K562 (cell line): ENCODE data around the gene CST2. TPM values are rescaled to one million over a fixed set of nuclear protein-coding genes. Genes with fewer than 3 reads are reported as not detected.

Experiments
- ATAC-seq: fragments of 200-7000 bp; cut with Tn5 transposase; 3 replicates; pipeline ENCODE4 v1.9.1; 2020; ENCODE audit warnings: moderate library complexity
- BruUV-seq: library from RNA; stranded (reverse); fragments of 400-500 nt; replicated peaks from 2 replicates; lab custom pipeline; 2021; lab: Mats Ljungman, UMichigan
- CTCF ChIA-PET: fragments of 300-600 bp; formaldehyde crosslinking; extraction: SDS; loops from one replicate; lab custom pipeline; 2021; ENCODE audit warnings: low intra/inter-chr PET ratio; lab: Yijun Ruan, JAX
- POLR2A ChIA-PET: fragments of 300-600, 350-650 bp; sonication (Branson Sonifier 250); formaldehyde crosslinking; extraction: SDS; loops from one replicate; lab custom pipeline; 2021; ENCODE audit warnings: antibody characterized with exemption, inconsistent platforms; lab: Yijun Ruan, JAX
- DNase-seq, 4 experiments: peaks; one replicate each; pipeline versions ENCODE4 v3.0.0 to v3.0.0-alpha.2; 2011 to 2018; ENCODE audit warnings: low spot score in 3 of 4, mixed read lengths in 3 of 4; ENCODE audit errors: extremely low read depth in 1 of 4
- FAIRE-seq: peaks from 2 replicates; lab custom pipeline; 2011; peaks lifted over from hg19 to GRCh38; lab: Jason Lieb, UNC
- H2AFZ ChIP-seq: 2 replicates; pipeline ENCODE4 v1.6.0; 2011; ENCODE audit warnings: low read depth, low read length, control low read depth, inconsistent platforms
- H3K27ac ChIP-seq: fragments of 200-600 bp; 3 replicates; pipeline ENCODE4 v1.8.0; 2011; ENCODE audit warnings: low read depth, mild to moderate bottlenecking, control low read depth, inconsistent platforms, low read length, moderate library complexity, mixed read lengths; ENCODE audit errors: extremely low read depth
- H3K27me3 ChIP-seq, 2 experiments: fragments of 300-600 bp in 1 of 2; 2 replicates in 1 of 2; 3 replicates in 1 of 2; pipeline versions ENCODE4 v1.6.0 to v1.8.0; 2011; ENCODE audit warnings: inconsistent platforms in 2 of 2, low read length in 2 of 2, mild to moderate bottlenecking in 1 of 2, mixed read lengths in 1 of 2, moderate library complexity in 1 of 2; ENCODE audit not compliant: control insufficient read depth in 2 of 2, insufficient read depth in 2 of 2
- H3K36me3 ChIP-seq: fragments of 300-600 bp; 3 replicates; pipeline ENCODE4 v1.8.0; 2011; ENCODE audit warnings: mild to moderate bottlenecking, low read length, inconsistent platforms; ENCODE audit not compliant: control insufficient read depth, insufficient read depth
- H3K4me1 ChIP-seq, 2 experiments: fragments of 200-600 bp in 1 of 2; replicated peaks in 1 of 2; 2 replicates in 1 of 2; 3 replicates in 1 of 2; pipeline versions ENCODE4 v1.5.1 to v1.8.0; 2011; ENCODE audit warnings: inconsistent platforms in 2 of 2, low read length in 2 of 2, mild to moderate bottlenecking in 1 of 2, mixed read lengths in 1 of 2, moderate library complexity in 1 of 2; ENCODE audit not compliant: control insufficient read depth in 2 of 2, insufficient read depth in 2 of 2
- H3K4me2 ChIP-seq: 2 replicates; pipeline ENCODE4 v1.6.1; 2011; ENCODE audit warnings: low read length, control low read depth, inconsistent platforms, mixed read lengths; ENCODE audit not compliant: insufficient read depth
- H3K4me3 ChIP-seq: fragments of 200-600 bp; sonication (generic), shearing (Covaris generic); 2 replicates; pipeline ENCODE4 v1.5.1; 2016; ENCODE audit warnings: control low read depth, inconsistent platforms
- H3K79me2 ChIP-seq: fragments of 200-600 bp; 3 replicates; pipeline ENCODE4 v1.8.0; 2011; ENCODE audit warnings: low read length, inconsistent platforms; ENCODE audit not compliant: control insufficient read depth, insufficient read depth
- H3K9ac ChIP-seq, 2 experiments: 2 replicates each; pipeline versions ENCODE4 v1.6.0 to v1.6.1; 2011; ENCODE audit warnings: low read depth in 2 of 2, low read length in 2 of 2, control low read depth in 1 of 2, inconsistent platforms in 1 of 2, mild to moderate bottlenecking in 1 of 2, mixed read lengths in 1 of 2; ENCODE audit not compliant: insufficient read depth in 1 of 2
- H3K9me1 ChIP-seq: one replicate; pipeline ENCODE4 v1.6.0; 2011; ENCODE audit warnings: inconsistent platforms, mild to moderate bottlenecking, low read length, moderate library complexity; ENCODE audit not compliant: control insufficient read depth, insufficient read depth
- H3K9me3 ChIP-seq: replicated peaks from 2 replicates; pipeline ENCODE4 v1.5.1; 2011; ENCODE audit warnings: low read depth, low read length, inconsistent platforms; ENCODE audit not compliant: control insufficient read depth, insufficient read depth
- H4K20me1 ChIP-seq: replicated peaks from 2 replicates; pipeline ENCODE4 v1.6.1; 2011; ENCODE audit warnings: low read length, inconsistent platforms, mixed read lengths; ENCODE audit not compliant: control insufficient read depth, insufficient read depth
- ARID4B ChIP-seq: sonication (generic); formaldehyde crosslinking; IDR thresholded peaks from 2 replicates; pipeline ENCODE4 v1.8.0; 2022; ENCODE audit warnings: mild to moderate bottlenecking, missing genetic modification reagents
- FOXK1 ChIP-seq: sonication (generic); formaldehyde crosslinking; IDR thresholded peaks from 2 replicates; pipeline ENCODE4 v1.8.0; 2022; ENCODE audit warnings: missing genetic modification reagents, mild to moderate bottlenecking, borderline replicate concordance
- HNRNPH1 ChIP-seq: fragments of 200-400 bp; formaldehyde crosslinking; optimal IDR thresholded peaks from 2 replicates; pipeline ENCODE3; 2017; ENCODE audit warnings: low read depth, mild to moderate bottlenecking, low read length, moderate library complexity
- KLF1 ChIP-seq: fragments of 450-650 bp; IDR thresholded peaks from 2 replicates; pipeline ENCODE4 v1.6.1; 2016; ENCODE audit warnings: missing genetic modification characterization, missing compliant biosample characterization
- KLF6 ChIP-seq: fragments of 250-450 bp; sonication (Bioruptor Pico); IDR thresholded peaks from 2 replicates; pipeline ENCODE4 v1.4.0; 2020; ENCODE audit warnings: mild to moderate bottlenecking, moderate library complexity, borderline replicate concordance
- MED1 ChIP-seq: sonication (generic); formaldehyde crosslinking; IDR thresholded peaks from 2 replicates; pipeline ENCODE4 v1.8.1; 2023; ENCODE audit warnings: missing genetic modification reagents, borderline replicate concordance
- NFIC ChIP-seq: fragments of 450-650 bp; IDR thresholded peaks from 2 replicates; pipeline ENCODE4 v1.6.1; 2017; ENCODE audit warnings: mild to moderate bottlenecking, inconsistent platforms
- NFYB ChIP-seq: IDR thresholded peaks from 2 replicates; pipeline ENCODE4 v1.6.1; 2011; ENCODE audit warnings: mild to moderate bottlenecking, moderate library complexity; ENCODE audit not compliant: insufficient read length; ENCODE audit errors: extremely low read depth
- RAD51 ChIP-seq: fragments of 450-650 bp; IDR thresholded peaks from 2 replicates; pipeline ENCODE4 v1.7.1; 2016; ENCODE audit warnings: low read depth, mild to moderate bottlenecking, borderline replicate concordance
- ZNF184 ChIP-seq: sonication (generic); formaldehyde crosslinking; IDR thresholded peaks from 2 replicates; pipeline ENCODE4 v1.5.0; 2020; ENCODE audit warnings: missing genetic modification reagents
- ZNF253 ChIP-seq: fragments of 250-450 bp; sonication (Bioruptor Pico); conservative IDR thresholded peaks from 2 replicates; pipeline ENCODE4 v1.6.1; 2021; ENCODE audit warnings: mild to moderate bottlenecking
- ZNF512 ChIP-seq: IDR thresholded peaks from 2 replicates; pipeline ENCODE4 v1.6.1; 2016; ENCODE audit warnings: missing genetic modification characterization, missing compliant biosample characterization
- ZNF76 ChIP-seq: fragments of 250-450 bp; sonication (Bioruptor Pico); IDR thresholded peaks from 2 replicates; pipeline ENCODE4 v1.4.0; 2020; ENCODE audit warnings: mild to moderate bottlenecking, moderate library complexity, borderline replicate concordance
- ZNF785 ChIP-seq: fragments of 250-450 bp; sonication (Bioruptor Pico); IDR thresholded peaks from 2 replicates; pipeline ENCODE4 v1.4.0; 2020; ENCODE audit warnings: mild to moderate bottlenecking
- WGBS: fragments of 100-300 bp; shearing (Covaris generic); methylation state at CpG from one replicate; pipeline ENCODE4 v1.1.6; 2016; ENCODE audit warnings: low coverage, mixed read lengths; ENCODE audit not compliant: insufficient coverage; ENCODE audit errors: missing lambda C conversion rate; 5-methylcytosine and 5-hydroxymethylcytosine counted together
- in situ Hi-C: fragments of 300-500 bp; cut with MboI; formaldehyde crosslinking; loops from 4 replicates; pipeline ENCODE4 v1.15.0; 2018; ENCODE audit warnings: inconsistent platforms, mixed read lengths
- intact Hi-C: fragments of 100-400 bp; cut with micrococcal nuclease; formaldehyde crosslinking; loops from 2 replicates; pipeline ENCODE4 v1.14.2; 2022
- polyA plus RNA-seq, 8 experiments: library from polyadenylated mRNA; depleted of rRNA in 4 of 8; stranded (reverse) in 5 of 8; unstranded in 3 of 8; fragments of >200 nt; fragmentation: Nextera tagmentation in 2 of 8; fragmentation: Illumina TruSeq in 1 of 8; extraction: Ambion mirVana in 2 of 8; extraction: Trizol in 1 of 8; gene quantifications; 2 replicates each; pipeline versions ENCODE4 v1.2.1 to v1.2.3, GENCODE V29; 2011 to 2014; ENCODE audit warnings: inconsistent platforms in 1 of 8, missing spikeins in 1 of 8
- total RNA-seq, 7 experiments: library from RNA; depleted of rRNA in 6 of 7; stranded (reverse); fragments of >200 nt in 6 of 7; fragmentation: Illumina TruSeq in 2 of 7; extraction: Trizol in 2 of 7; gene quantifications; 2 replicates each; pipeline versions ENCODE4 v1.2.1 to v1.2.3, GENCODE V29; 2011 to 2021; ENCODE audit warnings: low replicate concordance in 1 of 7

Gene CST2
- total and polyA plus RNA-seq, 9 of the 15 experiments (the other 6 are each of a cell fraction or from before 2014, with no cell fraction given), result not detected

GRCh38 chr20:23841693-23842092 lies 15.2 kb upstream of the CST2 start (continued):
- no peak for TF ChIP-seq ARID4B
- TF ChIP-seq, all 486 proteins: peak for 0

- FAIRE-seq (no peak), ATAC-seq (no peak), DNase-seq (no peak)
- H3K79me2 ChIP-seq, result no peaks in the 10 kb centered on the region
- H3K27ac ChIP-seq, result no peak overlapping the region
- in situ Hi-C loops, result no loop called here
- H3K4me2 ChIP-seq, result no peak overlapping the region
- no peaks in the 10 kb centered on the region for H4K20me1 ChIP-seq
- H3K9ac ChIP-seq, result no peak overlapping the region
- CTCF ChIA-PET, result no interaction called here
- H3K27me3 ChIP-seq, result no peaks in the 10 kb centered on the region
- H2AFZ ChIP-seq, result no peak overlapping the region
- H3K4me3 ChIP-seq, result no peak overlapping the region
- H3K9me3 ChIP-seq, result no peaks in the 10 kb centered on the region
- intact Hi-C loops, result no loop called here
- no peaks in the 10 kb centered on the region for H3K4me1 ChIP-seq
- no CpG with 5 or more reads among the region's 4 CpGs for WGBS
- no peaks in the 10 kb centered on the region for H3K36me3 ChIP-seq
- POLR2A ChIA-PET, result no interaction called here
- no TSS peak for BruUV-seq
- no peaks in the 10 kb centered on the region for H3K9me1 ChIP-seq
- TF ChIP-seq RAD51 (no peak), KLF6 (CRISPR knock-in tag) (no peak), ZNF76 (CRISPR knock-in tag) (no peak), MED1 (CRISPR knock-in tag) (no peak), ZNF253 (CRISPR knock-in tag) (no peak), NFIC (no peak), ZNF184 (CRISPR knock-in tag) (no peak), FOXK1 (CRISPR knock-in tag) (no peak), KLF1 (tag) (no peak), NFYB (no peak), ZNF512 (tag) (no peak), ZNF785 (CRISPR knock-in tag) (no peak), HNRNPH1 (no peak)
Observed at GRCh38 chr20:23835716-23836115, 9.2 kb upstream of the CST2 start.
